ENCODE measurements around the gene FAM81B. TPM values are rescaled to one million over a fixed set of nuclear protein-coding genes. Genes with fewer than 3 reads are reported as not detected.

Gene FAM81B
- total RNA-seq, 1 donor from 2014 or later = 1.0 TPM

- Histone ChIP-seq H3K36me3 (ENCODE audit: control insufficient read depth in 3 of 3, insufficient read depth in 3 of 3, low read length in 3 of 3) (no peaks in the 10 kb centered on the region), H3K27ac (ENCODE audit: low read depth, low read length) (no peak overlapping the region), H3K9ac (ENCODE audit: low read depth in 1 of 3, low read length in 3 of 3) (no peak overlapping the region), H3K4me3 (ENCODE audit: low read length in 3 of 3) (no peak overlapping the region), H3K9me3 (ENCODE audit: control insufficient read depth in 3 of 3, low read length in 3 of 3) (no peaks in the 10 kb centered on the region), H3K27me3 (ENCODE audit: control insufficient read depth in 3 of 3, insufficient read depth in 3 of 3, low read length in 3 of 3) (no peaks in the 10 kb centered on the region), H3K4me1 (ENCODE audit: control insufficient read depth in 3 of 3, insufficient read depth in 3 of 3, low read length in 3 of 3) (no peaks in the 10 kb centered on the region)
Measured at GRCh38 chr5:95426227-95426626, 35.1 kb downstream of the FAM81B start.

GRCh38 chr5:95432779-95433178, 41.6 kb downstream of the FAM81B start:
- H3K9me3 ChIP-seq (ENCODE audit: control insufficient read depth in 3 of 3, low read length in 3 of 3) = no peaks in the 10 kb centered on the region
- H3K4me1 ChIP-seq (ENCODE audit: control insufficient read depth in 3 of 3, insufficient read depth in 3 of 3, low read length in 3 of 3) = no peaks in the 10 kb centered on the region
- no peak overlapping the region for H3K9ac ChIP-seq (ENCODE audit: low read depth in 1 of 3, low read length in 3 of 3)
- no peaks in the 10 kb centered on the region for H3K36me3 ChIP-seq (ENCODE audit: control insufficient read depth in 3 of 3, insufficient read depth in 3 of 3, low read length in 3 of 3)
- H3K27ac ChIP-seq (ENCODE audit: low read depth, low read length) = no peak overlapping the region
- H3K27me3 ChIP-seq (ENCODE audit: control insufficient read depth in 3 of 3, insufficient read depth in 3 of 3, low read length in 3 of 3) = no peaks in the 10 kb centered on the region
- no peak overlapping the region for H3K4me3 ChIP-seq (ENCODE audit: low read length in 3 of 3)

- no peak overlapping the region for H3K9ac ChIP-seq (ENCODE audit: low read depth in 1 of 3, low read length in 3 of 3)
- H3K27ac ChIP-seq (ENCODE audit: low read depth, low read length) = no peak overlapping the region
- H3K4me3 ChIP-seq (ENCODE audit: low read length in 3 of 3) = no peak overlapping the region
- no peaks in the 10 kb centered on the region for H3K4me1 ChIP-seq (ENCODE audit: control insufficient read depth in 3 of 3, insufficient read depth in 3 of 3, low read length in 3 of 3)
- H3K27me3 ChIP-seq (ENCODE audit: control insufficient read depth in 3 of 3, insufficient read depth in 3 of 3, low read length in 3 of 3) = peaks cover 0 to 5% (median 0%) of the 10 kb centered on the region in 3 donors
- H3K36me3 ChIP-seq (ENCODE audit: control insufficient read depth in 3 of 3, insufficient read depth in 3 of 3, low read length in 3 of 3) = no peaks in the 10 kb centered on the region
- no peaks in the 10 kb centered on the region for H3K9me3 ChIP-seq (ENCODE audit: control insufficient read depth in 3 of 3, low read length in 3 of 3)
Measured at GRCh38 chr5:95439801-95440493, 48.8 kb downstream of the FAM81B start.

- no peaks in the 10 kb centered on the region for H3K36me3 ChIP-seq (ENCODE audit: control insufficient read depth in 3 of 3, insufficient read depth in 3 of 3, low read length in 3 of 3)
- H3K4me1 ChIP-seq (ENCODE audit: control insufficient read depth in 3 of 3, insufficient read depth in 3 of 3, low read length in 3 of 3) = no peaks in the 10 kb centered on the region
- peaks cover 0 to 5% (median 0%) of the 10 kb centered on the region in 3 donors for H3K27me3 ChIP-seq (ENCODE audit: control insufficient read depth in 3 of 3, insufficient read depth in 3 of 3, low read length in 3 of 3)
- no peaks in the 10 kb centered on the region for H3K9me3 ChIP-seq (ENCODE audit: control insufficient read depth in 3 of 3, low read length in 3 of 3)
- H3K4me3 ChIP-seq (ENCODE audit: low read length in 3 of 3) = no peak overlapping the region
- H3K27ac ChIP-seq (ENCODE audit: low read depth, low read length) = no peak overlapping the region
- no peak overlapping the region for H3K9ac ChIP-seq (ENCODE audit: low read depth in 1 of 3, low read length in 3 of 3)
Measured at GRCh38 chr5:95440825-95441224, 49.7 kb downstream of the FAM81B start.

GRCh38 chr5:95441636-95442035, 50.5 kb downstream of the FAM81B start:
- Histone ChIP-seq H3K9ac (ENCODE audit: low read depth in 1 of 3, low read length in 3 of 3) (no peak overlapping the region), H3K27me3 (ENCODE audit: control insufficient read depth in 3 of 3, insufficient read depth in 3 of 3, low read length in 3 of 3) (peaks cover 0 to 5% (median 0%) of the 10 kb centered on the region in 3 donors), H3K9me3 (ENCODE audit: control insufficient read depth in 3 of 3, low read length in 3 of 3) (no peaks in the 10 kb centered on the region), H3K36me3 (ENCODE audit: control insufficient read depth in 3 of 3, insufficient read depth in 3 of 3, low read length in 3 of 3) (no peaks in the 10 kb centered on the region), H3K4me3 (ENCODE audit: low read length in 3 of 3) (no peak overlapping the region), H3K4me1 (ENCODE audit: control insufficient read depth in 3 of 3, insufficient read depth in 3 of 3, low read length in 3 of 3) (no peaks in the 10 kb centered on the region), H3K27ac (ENCODE audit: low read depth, low read length) (no peak overlapping the region)

- Histone ChIP-seq H3K4me1 (ENCODE audit: control insufficient read depth in 3 of 3, insufficient read depth in 3 of 3, low read length in 3 of 3) (no peaks in the 10 kb centered on the region), H3K27me3 (ENCODE audit: control insufficient read depth in 3 of 3, insufficient read depth in 3 of 3, low read length in 3 of 3) (no peaks in the 10 kb centered on the region), H3K9ac (ENCODE audit: low read depth in 1 of 3, low read length in 3 of 3) (no peak overlapping the region), H3K9me3 (ENCODE audit: control insufficient read depth in 3 of 3, low read length in 3 of 3) (no peaks in the 10 kb centered on the region), H3K27ac (ENCODE audit: low read depth, low read length) (no peak overlapping the region), H3K36me3 (ENCODE audit: control insufficient read depth in 3 of 3, insufficient read depth in 3 of 3, low read length in 3 of 3) (no peaks in the 10 kb centered on the region), H3K4me3 (ENCODE audit: low read length in 3 of 3) (no peak overlapping the region)
Measured at GRCh38 chr5:95445442-95445841, 54.3 kb downstream of the FAM81B start.

- Histone ChIP-seq H3K9ac (ENCODE audit: low read depth in 1 of 3, low read length in 3 of 3) (no peak overlapping the region), H3K27me3 (ENCODE audit: control insufficient read depth in 3 of 3, insufficient read depth in 3 of 3, low read length in 3 of 3) (no peaks in the 10 kb centered on the region), H3K4me3 (ENCODE audit: low read length in 3 of 3) (no peak overlapping the region), H3K27ac (ENCODE audit: low read depth, low read length) (no peak overlapping the region), H3K4me1 (ENCODE audit: control insufficient read depth in 3 of 3, insufficient read depth in 3 of 3, low read length in 3 of 3) (no peaks in the 10 kb centered on the region), H3K36me3 (ENCODE audit: control insufficient read depth in 3 of 3, insufficient read depth in 3 of 3, low read length in 3 of 3) (no peaks in the 10 kb centered on the region), H3K9me3 (ENCODE audit: control insufficient read depth in 3 of 3, low read length in 3 of 3) (no peaks in the 10 kb centered on the region)
Measured at GRCh38 chr5:95445995-95446394, 54.8 kb downstream of the FAM81B start.

GRCh38 chr5:95446560-95447221, 55.5 kb downstream of the FAM81B start:
- Histone ChIP-seq H3K4me3 (ENCODE audit: low read length in 3 of 3) (no peak overlapping the region), H3K27ac (ENCODE audit: low read depth, low read length) (no peak overlapping the region), H3K4me1 (ENCODE audit: control insufficient read depth in 3 of 3, insufficient read depth in 3 of 3, low read length in 3 of 3) (no peaks in the 10 kb centered on the region), H3K9ac (ENCODE audit: low read depth in 1 of 3, low read length in 3 of 3) (no peak overlapping the region), H3K36me3 (ENCODE audit: control insufficient read depth in 3 of 3, insufficient read depth in 3 of 3, low read length in 3 of 3) (no peaks in the 10 kb centered on the region), H3K27me3 (ENCODE audit: control insufficient read depth in 3 of 3, insufficient read depth in 3 of 3, low read length in 3 of 3) (no peaks in the 10 kb centered on the region), H3K9me3 (ENCODE audit: control insufficient read depth in 3 of 3, low read length in 3 of 3) (no peaks in the 10 kb centered on the region)

GRCh38 chr5:95447961-95448360, 56.8 kb downstream of the FAM81B start:
- Histone ChIP-seq H3K27me3 (ENCODE audit: control insufficient read depth in 3 of 3, insufficient read depth in 3 of 3, low read length in 3 of 3) (no peaks in the 10 kb centered on the region), H3K36me3 (ENCODE audit: control insufficient read depth in 3 of 3, insufficient read depth in 3 of 3, low read length in 3 of 3) (no peaks in the 10 kb centered on the region), H3K4me3 (ENCODE audit: low read length in 3 of 3) (no peak overlapping the region), H3K27ac (ENCODE audit: low read depth, low read length) (no peak overlapping the region), H3K4me1 (ENCODE audit: control insufficient read depth in 3 of 3, insufficient read depth in 3 of 3, low read length in 3 of 3) (no peaks in the 10 kb centered on the region), H3K9me3 (ENCODE audit: control insufficient read depth in 3 of 3, low read length in 3 of 3) (no peaks in the 10 kb centered on the region), H3K9ac (ENCODE audit: low read depth in 1 of 3, low read length in 3 of 3) (no peak overlapping the region)

GRCh38 chr5:95448789-95449188, 57.6 kb downstream of the FAM81B start:
- H3K27ac ChIP-seq (ENCODE audit: low read depth, low read length) = no peak overlapping the region
- H3K27me3 ChIP-seq (ENCODE audit: control insufficient read depth in 3 of 3, insufficient read depth in 3 of 3, low read length in 3 of 3) = no peaks in the 10 kb centered on the region
- H3K4me3 ChIP-seq (ENCODE audit: low read length in 3 of 3) = no peak overlapping the region
- no peaks in the 10 kb centered on the region for H3K9me3 ChIP-seq (ENCODE audit: control insufficient read depth in 3 of 3, low read length in 3 of 3)
- no peak overlapping the region for H3K9ac ChIP-seq (ENCODE audit: low read depth in 1 of 3, low read length in 3 of 3)
- no peaks in the 10 kb centered on the region for H3K36me3 ChIP-seq (ENCODE audit: control insufficient read depth in 3 of 3, insufficient read depth in 3 of 3, low read length in 3 of 3)
- H3K4me1 ChIP-seq (ENCODE audit: control insufficient read depth in 3 of 3, insufficient read depth in 3 of 3, low read length in 3 of 3) = no peaks in the 10 kb centered on the region

Data from skeletal muscle tissue (tissue), 4 donors.